Epithelial cell of esophagus (primary cell): ENCODE measurements around the gene THSD7B.
A peak's percentile ranks its signal among the peaks of the same experiment; 100 is the strongest.
"Not testable (repeated sequence)": the region's sequence is repeated elsewhere in the genome, so short reads cannot be mapped to it uniquely, and the experiment has no call there.

Experiments used
- DNase-seq: peaks from one replicate; pipeline ENCODE4 v3.0.0; 2010; ENCODE audit warnings: low read depth
- H3K4me3 ChIP-seq: 2 replicates; pipeline ENCODE4 v1.5.1; 2011; ENCODE audit warnings: mild to moderate bottlenecking, low read length, control low read depth
- CTCF ChIP-seq: IDR thresholded peaks from 2 replicates; pipeline ENCODE4 v1.5.1; 2011; ENCODE audit warnings: low read depth, mild to moderate bottlenecking, low read length, control low read depth, inconsistent platforms; ENCODE audit not compliant: insufficient read depth; ENCODE audit errors: missing control alignments

Gene THSD7B

GRCh38 chr2:137047369-137047768 lies 282.0 kb downstream of the THSD7B start:
- no peak overlapping the region for H3K4me3 ChIP-seq
- TF ChIP-seq CTCF = no peak
- DNase-seq = no peak

GRCh38 chr2:137048455-137048854 lies 283.1 kb downstream of the THSD7B start:
- no peak for DNase-seq
- no peak for TF ChIP-seq CTCF

GRCh38 chr2:137049518-137049917 lies 284.2 kb downstream of the THSD7B start:
- no peak for DNase-seq
- no peak overlapping the region for H3K4me3 ChIP-seq
- no peak for TF ChIP-seq CTCF

More at GRCh38 chr2:137048455-137048854, 283.1 kb downstream of the THSD7B start:
- no peak overlapping the region for H3K4me3 ChIP-seq

GRCh38 chr2:137050949-137051348 lies 285.6 kb downstream of the THSD7B start:
- H3K4me3 ChIP-seq = no peak overlapping the region
- peak; percentile 58 for TF ChIP-seq CTCF
- peak; percentile 46 for DNase-seq

- no peak overlapping the region for H3K4me3 ChIP-seq
- no peak for DNase-seq
- TF ChIP-seq CTCF = no peak
These were observed 286.5 kb downstream of the THSD7B start for GRCh38 chr2:137051778-137052398.

GRCh38 chr2:137056704-137057103 lies 291.4 kb downstream of the THSD7B start:
- H3K4me3 ChIP-seq = no peak overlapping the region
- TF ChIP-seq CTCF = no peak
- DNase-seq = no peak

- H3K4me3 ChIP-seq, DNase-seq: not testable (repeated sequence)
These were observed 310.9 kb downstream of the THSD7B start for GRCh38 chr2:137076111-137076765.
